ENCODE data around the gene A1BG. TPM values are rescaled to one million over a fixed set of nuclear protein-coding genes. Genes with fewer than 3 reads are reported as not detected.

Gene A1BG
- total RNA-seq, 1 experiment from 2014 or later = 1.2 TPM

DNA sequence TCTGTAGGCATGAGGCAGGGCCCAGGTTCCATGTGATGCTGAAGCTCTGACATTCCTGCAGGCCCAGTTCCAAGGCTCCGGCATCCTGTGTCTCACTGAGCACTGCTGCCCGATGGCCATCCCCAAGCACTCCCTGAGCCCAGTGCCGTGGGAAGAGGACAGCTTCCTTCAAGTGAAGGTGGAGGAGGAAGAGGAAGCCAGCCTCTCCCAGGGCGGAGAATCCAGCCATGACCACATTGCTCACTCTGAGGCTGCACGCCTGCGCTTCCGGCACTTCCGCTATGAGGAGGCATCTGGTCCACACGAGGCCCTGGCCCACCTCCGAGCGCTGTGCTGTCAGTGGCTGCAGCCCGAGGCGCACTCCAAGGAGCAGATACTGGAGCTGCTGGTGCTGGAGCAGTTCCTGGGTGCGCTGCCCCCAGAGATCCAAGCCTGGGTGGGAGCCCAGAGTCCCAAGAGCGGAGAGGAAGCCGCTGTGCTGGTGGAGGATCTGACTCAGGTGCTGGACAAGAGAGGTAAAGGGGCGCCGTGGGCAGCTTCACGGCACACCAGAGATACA is 18.5 kb downstream of the A1BG start:
- H3K27ac ChIP-seq (ENCODE audit: low read depth, low read length) = no peak overlapping the region
- no peaks in the 10 kb centered on the region for H3K27me3 ChIP-seq (ENCODE audit: insufficient read depth, low read length)
- H3K9me3 ChIP-seq (ENCODE audit: control insufficient read depth in 1 of 2, insufficient read depth in 1 of 2, low read depth in 1 of 2, low read length in 2 of 2) = peaks cover 0 to 4% of the 10 kb centered on the region in 2 experiments; a peak in 1 of 4 replicates
- ChIA-PET CTCF (no interaction called here), POLR2A (no interaction called here), RAD21 (ENCODE audit: low non-redundant PET in 1 of 2, low total read pairs in 2 of 2, uncharacterized antibody in 2 of 2, unreplicated experiment in 2 of 2) (no interaction called here)
- peaks cover 0 to 7% of the 10 kb centered on the region in 2 experiments; a peak in 2 of 4 replicates for H3K4me1 ChIP-seq (ENCODE audit: control insufficient read depth in 1 of 2, insufficient read depth in 2 of 2, low read length in 2 of 2)
- H3K4me2 ChIP-seq (ENCODE audit: low read length) = no peak overlapping the region
- peaks cover 0 to 21% of the 10 kb centered on the region in 2 experiments; a peak in 1 of 4 replicates for H3K36me3 ChIP-seq (ENCODE audit: control insufficient read depth in 1 of 2, insufficient read depth in 2 of 2, low read length in 2 of 2)
- H3K9ac ChIP-seq (ENCODE audit: low read length) = no peak overlapping the region
- H2AFZ ChIP-seq (ENCODE audit: low read depth, low read length, poor library complexity, severe bottlenecking) = no peak overlapping the region
- H3K9me2 ChIP-seq (ENCODE audit: insufficient read depth) = no peaks in the 10 kb centered on the region
- no peak for DNase-seq (ENCODE audit: low read depth, low spot score)
- no peaks in the 10 kb centered on the region for H4K20me1 ChIP-seq (ENCODE audit: insufficient read depth)
- no peak for ATAC-seq
- no peak overlapping the region for H3K4me3 ChIP-seq (replicated peaks in 1 of 2; ENCODE audit: low read depth in 1 of 2, low read length in 2 of 2)
- intact Hi-C loops (cut with micrococcal nuclease) = no loop called here
- no peaks in the 10 kb centered on the region for H3K79me2 ChIP-seq (ENCODE audit: insufficient read depth, low read length)
- BruUV-seq (replicated peaks) = no TSS peak
- TF ChIP-seq, protein P1, sequence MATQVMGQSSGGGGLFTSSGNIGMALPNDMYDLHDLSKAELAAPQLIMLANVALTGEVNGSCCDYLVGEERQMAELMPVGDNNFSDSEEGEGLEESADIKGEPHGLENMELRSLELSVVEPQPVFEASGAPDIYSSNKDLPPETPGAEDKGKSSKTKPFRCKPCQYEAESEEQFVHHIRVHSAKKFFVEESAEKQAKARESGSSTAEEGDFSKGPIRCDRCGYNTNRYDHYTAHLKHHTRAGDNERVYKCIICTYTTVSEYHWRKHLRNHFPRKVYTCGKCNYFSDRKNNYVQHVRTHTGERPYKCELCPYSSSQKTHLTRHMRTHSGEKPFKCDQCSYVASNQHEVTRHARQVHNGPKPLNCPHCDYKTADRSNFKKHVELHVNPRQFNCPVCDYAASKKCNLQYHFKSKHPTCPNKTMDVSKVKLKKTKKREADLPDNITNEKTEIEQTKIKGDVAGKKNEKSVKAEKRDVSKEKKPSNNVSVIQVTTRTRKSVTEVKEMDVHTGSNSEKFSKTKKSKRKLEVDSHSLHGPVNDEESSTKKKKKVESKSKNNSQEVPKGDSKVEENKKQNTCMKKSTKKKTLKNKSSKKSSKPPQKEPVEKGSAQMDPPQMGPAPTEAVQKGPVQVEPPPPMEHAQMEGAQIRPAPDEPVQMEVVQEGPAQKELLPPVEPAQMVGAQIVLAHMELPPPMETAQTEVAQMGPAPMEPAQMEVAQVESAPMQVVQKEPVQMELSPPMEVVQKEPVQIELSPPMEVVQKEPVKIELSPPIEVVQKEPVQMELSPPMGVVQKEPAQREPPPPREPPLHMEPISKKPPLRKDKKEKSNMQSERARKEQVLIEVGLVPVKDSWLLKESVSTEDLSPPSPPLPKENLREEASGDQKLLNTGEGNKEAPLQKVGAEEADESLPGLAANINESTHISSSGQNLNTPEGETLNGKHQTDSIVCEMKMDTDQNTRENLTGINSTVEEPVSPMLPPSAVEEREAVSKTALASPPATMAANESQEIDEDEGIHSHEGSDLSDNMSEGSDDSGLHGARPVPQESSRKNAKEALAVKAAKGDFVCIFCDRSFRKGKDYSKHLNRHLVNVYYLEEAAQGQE (IDR thresholded peaks at IDR 0.05; ENCODE audit: low read depth) = no peak
- TF ChIP-seq CBX3 (IDR thresholded peaks at IDR 0.05; ENCODE audit: low read depth) = no peak
- TF ChIP-seq POLR2A (IDR thresholded peaks at IDR 0.05; ENCODE audit: borderline replicate concordance, extremely low read depth, insufficient read depth, insufficient read length) = no peak
- no peak for TF ChIP-seq ZNF274 (IDR thresholded peaks at IDR 0.05; ENCODE audit: low read depth, low read length)
- no peak for TF ChIP-seq SRF (IDR thresholded peaks at IDR 0.05; ENCODE audit: low read depth)
- TF ChIP-seq CEBPB (IDR thresholded peaks at IDR 0.05; ENCODE audit: low read depth) = no peak
- TF ChIP-seq, protein P2, sequence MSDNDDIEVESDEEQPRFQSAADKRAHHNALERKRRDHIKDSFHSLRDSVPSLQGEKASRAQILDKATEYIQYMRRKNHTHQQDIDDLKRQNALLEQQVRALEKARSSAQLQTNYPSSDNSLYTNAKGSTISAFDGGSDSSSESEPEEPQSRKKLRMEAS (IDR thresholded peaks at IDR 0.05) = no peak
- TF ChIP-seq ELF1 (IDR thresholded peaks at IDR 0.05; ENCODE audit: borderline replicate concordance, low read depth) = no peak
- TF ChIP-seq, protein P3, sequence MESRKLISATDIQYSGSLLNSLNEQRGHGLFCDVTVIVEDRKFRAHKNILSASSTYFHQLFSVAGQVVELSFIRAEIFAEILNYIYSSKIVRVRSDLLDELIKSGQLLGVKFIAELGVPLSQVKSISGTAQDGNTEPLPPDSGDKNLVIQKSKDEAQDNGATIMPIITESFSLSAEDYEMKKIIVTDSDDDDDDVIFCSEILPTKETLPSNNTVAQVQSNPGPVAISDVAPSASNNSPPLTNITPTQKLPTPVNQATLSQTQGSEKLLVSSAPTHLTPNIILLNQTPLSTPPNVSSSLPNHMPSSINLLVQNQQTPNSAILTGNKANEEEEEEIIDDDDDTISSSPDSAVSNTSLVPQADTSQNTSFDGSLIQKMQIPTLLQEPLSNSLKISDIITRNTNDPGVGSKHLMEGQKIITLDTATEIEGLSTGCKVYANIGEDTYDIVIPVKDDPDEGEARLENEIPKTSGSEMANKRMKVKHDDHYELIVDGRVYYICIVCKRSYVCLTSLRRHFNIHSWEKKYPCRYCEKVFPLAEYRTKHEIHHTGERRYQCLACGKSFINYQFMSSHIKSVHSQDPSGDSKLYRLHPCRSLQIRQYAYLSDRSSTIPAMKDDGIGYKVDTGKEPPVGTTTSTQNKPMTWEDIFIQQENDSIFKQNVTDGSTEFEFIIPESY (IDR thresholded peaks at IDR 0.05; ENCODE audit: extremely low read depth, insufficient replicate concordance, low read length) = no peak
- TF ChIP-seq ZFX (IDR thresholded peaks at IDR 0.05) = no peak
- TF ChIP-seq EZH2phosphoT487 (IDR thresholded peaks at IDR 0.05; ENCODE audit: borderline replicate concordance) = no peak
